ENCODE data around the gene SENP3.
A peak's percentile ranks its signal among the peaks of the same experiment; 100 is the strongest.

The SENP3 gene

DNA sequence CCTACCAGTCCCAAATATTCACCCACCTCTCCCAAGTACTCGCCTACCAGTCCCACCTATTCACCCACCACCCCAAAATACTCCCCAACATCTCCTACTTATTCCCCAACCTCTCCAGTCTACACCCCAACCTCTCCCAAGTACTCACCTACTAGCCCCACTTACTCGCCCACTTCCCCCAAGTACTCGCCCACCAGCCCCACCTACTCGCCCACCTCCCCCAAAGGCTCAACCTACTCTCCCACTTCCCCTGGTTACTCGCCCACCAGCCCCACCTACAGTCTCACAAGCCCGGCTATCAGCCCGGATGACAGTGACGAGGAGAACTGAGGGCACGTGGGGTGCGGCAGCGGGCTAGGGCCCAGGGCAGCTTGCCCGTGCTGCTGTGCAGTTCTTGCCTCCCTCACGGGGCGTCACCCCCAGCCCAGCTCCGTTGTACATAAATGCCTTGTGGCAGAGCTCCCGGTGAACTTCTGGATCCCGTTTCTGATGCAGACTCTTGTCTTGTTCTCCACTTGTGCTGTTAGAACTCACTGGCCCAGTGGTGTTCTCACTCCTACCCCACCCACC is 47.8 kb upstream of the SENP3 start (continued):
- TF ChIP-seq ZNF18 (tag by site-specific recombination; IDR thresholded peaks at IDR 0.05) (no peak), SETDB1 (IDR thresholded peaks at IDR 0.05; ENCODE audit: insufficient read length, low read length) (no peak), ZNF174 (tag by site-specific recombination; IDR thresholded peaks at IDR 0.05) (no peak), HOXA7 (CRISPR knock-in tag; IDR thresholded peaks at IDR 0.05; ENCODE audit: borderline replicate concordance) (no peak), TCF7L2 (IDR thresholded peaks at IDR 0.05; ENCODE audit: borderline replicate concordance, low read depth, low read length) (no peak), ZSCAN18 (tag by site-specific recombination; IDR thresholded peaks at IDR 0.05) (no peak), ZNF776 (tag by site-specific recombination; IDR thresholded peaks at IDR 0.05; ENCODE audit: borderline replicate concordance) (no peak), ZFHX2 (tag by site-specific recombination; conservative IDR thresholded peaks at IDR 0.05) (peak; percentile 99), ZNF660 (tag by site-specific recombination; IDR thresholded peaks at IDR 0.05) (no peak), ZNF16 (tag by site-specific recombination; IDR thresholded peaks at IDR 0.05; ENCODE audit: low read depth) (no peak), ZNF560 (tag by site-specific recombination; IDR thresholded peaks at IDR 0.05; ENCODE audit: borderline replicate concordance) (no peak), ZNF626 (tag by site-specific recombination; IDR thresholded peaks at IDR 0.05) (no peak), ZNF23 (tag by site-specific recombination; IDR thresholded peaks at IDR 0.05; ENCODE audit: borderline replicate concordance) (no peak), ZNF76 (tag by site-specific recombination; IDR thresholded peaks at IDR 0.05; ENCODE audit: borderline replicate concordance, low read depth) (no peak), REST (tag by site-specific recombination; IDR thresholded peaks at IDR 0.05) (no peak), ZNF548 (tag by site-specific recombination; IDR thresholded peaks at IDR 0.05) (no peak)
- TF ChIP-seq, protein P1, sequence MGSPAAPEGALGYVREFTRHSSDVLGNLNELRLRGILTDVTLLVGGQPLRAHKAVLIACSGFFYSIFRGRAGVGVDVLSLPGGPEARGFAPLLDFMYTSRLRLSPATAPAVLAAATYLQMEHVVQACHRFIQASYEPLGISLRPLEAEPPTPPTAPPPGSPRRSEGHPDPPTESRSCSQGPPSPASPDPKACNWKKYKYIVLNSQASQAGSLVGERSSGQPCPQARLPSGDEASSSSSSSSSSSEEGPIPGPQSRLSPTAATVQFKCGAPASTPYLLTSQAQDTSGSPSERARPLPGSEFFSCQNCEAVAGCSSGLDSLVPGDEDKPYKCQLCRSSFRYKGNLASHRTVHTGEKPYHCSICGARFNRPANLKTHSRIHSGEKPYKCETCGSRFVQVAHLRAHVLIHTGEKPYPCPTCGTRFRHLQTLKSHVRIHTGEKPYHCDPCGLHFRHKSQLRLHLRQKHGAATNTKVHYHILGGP (tag by site-specific recombination; IDR thresholded peaks at IDR 0.05) = no peak

GRCh38 chr17:7515911-7516610 is 45.7 kb upstream of the SENP3 start:
- ChIA-PET POLR2A (interaction anchor here (0.8 to 2.1 kb wide), 4 partner anchors 41 to 79 kb away, joined by 3 to 7 read pairs (median 5); partner anchors contain the start of gene MPDU1), CTCF (interaction anchor here (0.6 to 4.9 kb wide), 18 partner anchors 10 to 443 kb away, joined by 3 to 112 read pairs (median 9); partner anchors contain the start of genes SENP3, SOX15, TMEM95 and TNFSF13)
- no peak overlapping the region for H3K27ac ChIP-seq (ENCODE audit: extremely low read depth, low read depth, low read length)
- peaks cover 34 to 43% of the 10 kb centered on the region in 2 experiments; a peak in 2 of 3 replicates for H3K36me3 ChIP-seq (ENCODE audit: control insufficient read depth in 2 of 2, insufficient read depth in 1 of 2, low read length in 2 of 2)
- no peaks in the 10 kb centered on the region for H3K4me1 ChIP-seq (ENCODE audit: control insufficient read depth, insufficient read depth, low read length)
- H3K4me3 ChIP-seq (ENCODE audit: low read depth, low read length) = no peak overlapping the region
- no peaks in the 10 kb centered on the region for H3K9me3 ChIP-seq (ENCODE audit: control insufficient read depth, insufficient read depth, low read depth, low read length)
- TF ChIP-seq, protein P2, sequence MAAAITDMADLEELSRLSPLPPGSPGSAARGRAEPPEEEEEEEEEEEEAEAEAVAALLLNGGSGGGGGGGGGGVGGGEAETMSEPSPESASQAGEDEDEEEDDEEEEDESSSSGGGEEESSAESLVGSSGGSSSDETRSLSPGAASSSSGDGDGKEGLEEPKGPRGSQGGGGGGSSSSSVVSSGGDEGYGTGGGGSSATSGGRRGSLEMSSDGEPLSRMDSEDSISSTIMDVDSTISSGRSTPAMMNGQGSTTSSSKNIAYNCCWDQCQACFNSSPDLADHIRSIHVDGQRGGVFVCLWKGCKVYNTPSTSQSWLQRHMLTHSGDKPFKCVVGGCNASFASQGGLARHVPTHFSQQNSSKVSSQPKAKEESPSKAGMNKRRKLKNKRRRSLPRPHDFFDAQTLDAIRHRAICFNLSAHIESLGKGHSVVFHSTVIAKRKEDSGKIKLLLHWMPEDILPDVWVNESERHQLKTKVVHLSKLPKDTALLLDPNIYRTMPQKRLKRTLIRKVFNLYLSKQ (tag by site-specific recombination; IDR thresholded peaks at IDR 0.05; ENCODE audit: borderline replicate concordance) = no peak
- TF ChIP-seq ZNF423 (tag by site-specific recombination; IDR thresholded peaks at IDR 0.05) (no peak), ZNF140 (tag by site-specific recombination; IDR thresholded peaks at IDR 0.05) (no peak), FEZF1 (tag by site-specific recombination; IDR thresholded peaks at IDR 0.05) (no peak), SETDB1 (IDR thresholded peaks at IDR 0.05; ENCODE audit: insufficient read length, low read length) (no peak), ZNF184 (tag by site-specific recombination; IDR thresholded peaks at IDR 0.05) (no peak), KLF8 (tag by site-specific recombination; IDR thresholded peaks at IDR 0.05) (no peak), ZNF776 (tag by site-specific recombination; IDR thresholded peaks at IDR 0.05; ENCODE audit: borderline replicate concordance) (no peak), ZSCAN18 (tag by site-specific recombination; IDR thresholded peaks at IDR 0.05) (no peak), PRDM1 (tag by site-specific recombination; IDR thresholded peaks at IDR 0.05) (no peak)

All from HEK293 (cell line).